Forelimb muscle (tissue), 1 donor: ENCODE measurements around the gene HORMAD1. TPM values are rescaled to one million over a fixed set of nuclear protein-coding genes. Genes with fewer than 3 reads are reported as not detected.
"Not testable (repeated sequence)": the region's sequence is repeated elsewhere in the genome, so short reads cannot be mapped to it uniquely, and the experiment has no call there.

Experiments
- DNase-seq: peaks from one replicate; pipeline ENCODE4 v3.0.0-alpha.2; 2013; ENCODE audit warnings: low read depth
- polyA plus RNA-seq: library from polyadenylated mRNA; unstranded; fragments of 120-200 nt; gene quantifications from one replicate; pipeline ENCODE4 v1.2.1, GENCODE V29; 2013; ENCODE audit not compliant: insufficient read length

The HORMAD1 gene, protein sequence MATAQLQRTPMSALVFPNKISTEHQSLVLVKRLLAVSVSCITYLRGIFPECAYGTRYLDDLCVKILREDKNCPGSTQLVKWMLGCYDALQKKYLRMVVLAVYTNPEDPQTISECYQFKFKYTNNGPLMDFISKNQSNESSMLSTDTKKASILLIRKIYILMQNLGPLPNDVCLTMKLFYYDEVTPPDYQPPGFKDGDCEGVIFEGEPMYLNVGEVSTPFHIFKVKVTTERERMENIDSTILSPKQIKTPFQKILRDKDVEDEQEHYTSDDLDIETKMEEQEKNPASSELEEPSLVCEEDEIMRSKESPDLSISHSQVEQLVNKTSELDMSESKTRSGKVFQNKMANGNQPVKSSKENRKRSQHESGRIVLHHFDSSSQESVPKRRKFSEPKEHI
- polyA plus RNA-seq = 0.11 TPM

GRCh38 chr1:150720703-150721102 lies at the start of gene HORMAD1:
TSS of gene HORMAD1 (minus strand) at chr1:150720895. CDS start at chr1:150719505, 1,390 bp downstream.
- no peak for DNase-seq

DNA sequence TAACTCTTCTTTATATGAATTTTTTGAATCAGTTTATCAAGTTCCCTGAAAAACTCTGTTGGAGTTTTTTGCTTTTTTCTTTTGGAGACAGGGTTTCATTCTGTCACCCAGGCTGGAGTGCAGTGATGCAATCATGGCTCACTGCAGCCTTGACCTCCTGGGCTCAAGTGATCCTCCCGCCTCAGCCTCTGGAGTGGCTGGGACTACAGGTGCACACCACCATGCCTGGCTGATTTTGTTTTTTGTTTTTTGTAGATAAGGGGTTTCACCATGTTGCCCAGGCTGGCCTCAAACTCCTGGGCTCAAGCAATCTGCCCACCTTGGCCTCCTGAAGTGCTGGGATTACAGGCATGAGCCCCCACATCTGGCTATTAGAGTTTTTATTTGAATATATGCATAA lies 47.0 kb upstream of the HORMAD1 start:
- DNase-seq = not testable (repeated sequence)

DNA sequence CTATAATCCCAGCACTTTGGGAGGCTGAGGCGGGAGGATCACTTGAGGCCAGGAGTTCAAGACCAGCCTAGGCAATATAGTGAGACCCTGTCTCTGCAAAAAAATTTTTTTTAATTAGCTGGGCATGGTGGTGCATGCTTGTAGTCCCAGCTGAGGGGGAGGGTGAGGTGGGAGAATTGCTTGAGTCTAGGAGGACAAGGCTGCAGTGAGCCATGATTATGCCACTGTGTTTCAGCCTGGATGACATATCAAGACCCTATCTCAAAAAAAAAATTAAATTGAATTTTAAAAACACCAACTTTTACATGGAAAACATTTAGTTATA lies 45.2 kb upstream of the HORMAD1 start:
- DNase-seq = not testable (repeated sequence)

GRCh38 chr1:150765296-150765976 lies 44.7 kb upstream of the HORMAD1 start, which contains the start of gene CTSS:
TSS of gene CTSS (minus strand) at chr1:150765778. CDS start at chr1:150764763, 1,015 bp downstream.
- DNase-seq = peak; percentile 25

- DNase-seq = no peak
These were observed 44.0 kb upstream of the HORMAD1 start for GRCh38 chr1:150764617-150765101.

GRCh38 chr1:150763018-150763417 lies 42.3 kb upstream of the HORMAD1 start:
- DNase-seq = no peak

GRCh38 chr1:150762552-150762951 lies 41.9 kb upstream of the HORMAD1 start:
- no peak for DNase-seq

- DNase-seq = no peak
These were observed 41.1 kb upstream of the HORMAD1 start for GRCh38 chr1:150761801-150762200.

GRCh38 chr1:150760013-150760412 lies 39.3 kb upstream of the HORMAD1 start:
- no peak for DNase-seq

- DNase-seq = no peak
These were observed 32.7 kb upstream of the HORMAD1 start for GRCh38 chr1:150753416-150753815.

DNA sequence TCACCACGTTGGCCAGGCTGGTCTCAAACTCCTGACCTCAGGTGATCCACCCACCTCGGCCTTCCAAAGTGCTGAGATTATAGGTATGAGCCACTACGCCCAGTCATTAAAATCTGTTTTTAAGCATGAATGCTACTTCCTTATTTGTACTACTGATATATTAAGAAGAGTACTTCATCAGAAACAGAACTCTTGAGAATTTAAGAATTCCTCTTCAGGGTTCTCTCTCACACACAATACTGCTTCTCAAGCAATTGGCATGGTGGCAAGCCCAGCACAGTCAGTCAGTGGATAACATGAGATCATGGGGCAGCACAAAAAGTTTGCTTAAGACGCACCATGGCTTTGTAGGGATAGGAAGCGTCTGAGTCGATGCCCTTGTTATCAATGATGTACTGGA lies 30.7 kb upstream of the HORMAD1 start:
- DNase-seq = no peak

DNA sequence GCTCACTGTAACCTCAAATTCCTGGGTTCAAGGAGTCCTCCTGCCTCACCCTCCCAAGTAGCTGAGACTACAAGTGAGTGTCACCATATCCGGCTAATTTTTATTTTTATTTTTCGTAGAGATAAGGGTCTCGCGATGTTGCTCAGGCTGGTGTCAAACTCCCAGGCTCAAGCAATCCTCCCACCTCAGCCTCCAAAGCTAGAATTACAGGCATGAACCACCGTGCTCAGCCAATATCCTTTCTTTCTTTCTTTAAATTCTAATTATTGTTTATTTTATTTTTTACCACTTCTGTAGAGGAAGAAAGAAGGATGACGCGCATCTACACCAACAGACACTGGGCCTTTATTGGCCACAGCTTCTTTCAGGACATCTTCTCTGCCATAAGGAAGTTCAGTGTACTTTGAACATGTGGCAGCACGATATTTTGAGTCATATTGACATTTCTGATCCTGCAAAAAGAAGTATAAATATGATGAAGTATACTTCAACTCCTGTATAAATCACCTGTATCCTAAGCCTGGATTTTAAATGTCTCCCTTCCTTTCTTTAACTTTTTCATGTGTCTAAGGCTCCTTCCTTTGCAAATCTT lies 29.1 kb upstream of the HORMAD1 start:
- DNase-seq = no peak

GRCh38 chr1:150748878-150749719 lies 28.4 kb upstream of the HORMAD1 start:
- DNase-seq = no peak

DNA sequence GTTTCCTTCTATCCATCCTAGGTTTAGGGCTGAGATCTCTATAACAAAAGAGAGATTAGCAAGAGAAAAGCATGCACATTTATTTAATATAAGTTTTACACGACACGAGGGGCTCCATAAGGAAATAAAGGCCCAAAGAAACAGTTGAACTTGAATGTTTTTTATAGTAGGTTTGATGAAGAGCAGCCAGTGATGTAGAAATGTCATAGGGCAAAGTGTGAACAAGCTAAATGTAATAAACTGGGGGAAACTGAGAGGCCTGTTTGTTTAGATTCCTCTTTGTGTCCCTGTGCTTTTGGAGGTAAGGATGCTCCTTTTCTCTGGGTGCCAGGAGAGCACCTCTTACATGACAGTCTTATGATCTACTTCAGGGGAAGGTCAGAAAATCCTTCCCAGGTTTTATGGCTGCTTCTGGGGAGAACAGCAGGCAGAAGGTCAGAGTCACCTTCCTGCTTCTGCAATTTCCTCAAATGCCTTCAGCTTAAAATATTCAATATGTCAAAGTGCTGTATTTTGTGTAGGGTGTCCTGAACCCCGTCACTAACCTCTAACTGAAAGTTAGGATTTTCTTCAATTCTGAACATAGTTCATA lies 9.5 kb upstream of the HORMAD1 start:
- no peak for DNase-seq

DNA sequence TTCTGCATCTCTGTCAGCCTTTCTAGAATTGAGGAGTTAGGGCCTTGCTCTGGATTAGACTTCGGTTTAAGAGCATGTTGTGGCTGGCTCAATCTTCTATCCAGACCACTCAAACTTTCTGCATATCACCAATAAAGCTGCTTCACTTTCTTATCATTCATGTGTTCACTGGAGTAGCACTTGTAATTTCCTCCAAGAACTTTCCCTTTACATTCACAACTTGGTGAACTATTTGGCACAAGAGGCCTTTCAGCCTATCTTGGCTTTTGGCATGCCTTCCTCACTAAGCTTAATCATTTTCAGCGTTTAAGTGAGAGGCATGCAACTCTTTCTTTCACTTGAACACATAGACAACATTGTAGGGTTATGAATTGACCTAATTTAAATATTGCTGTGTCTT lies 3.6 kb upstream of the HORMAD1 start:
- DNase-seq = no peak

DNA sequence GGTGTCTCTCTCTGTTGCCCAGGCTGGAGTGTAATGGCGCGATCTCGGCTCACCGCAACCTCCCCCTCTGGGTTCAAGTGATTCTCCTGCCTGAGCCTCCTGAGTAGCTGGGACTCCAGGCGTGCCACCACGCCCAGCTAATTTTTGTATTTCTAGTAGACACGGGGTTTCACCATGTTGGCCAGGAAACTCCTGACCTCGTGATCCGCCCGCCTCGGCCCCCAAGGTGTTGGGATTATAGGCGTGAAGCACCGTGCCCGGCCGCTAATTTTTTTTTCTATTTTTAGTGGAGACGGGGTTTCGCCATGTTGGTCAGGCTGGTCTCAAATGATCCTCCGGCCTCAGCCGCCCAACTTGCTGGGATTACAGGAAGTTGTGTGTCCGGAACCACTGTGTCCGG lies 597 bp downstream of the HORMAD1 start:
- DNase-seq = no peak

- DNase-seq = no peak
These were observed 2.3 kb downstream of the HORMAD1 start for GRCh38 chr1:150718225-150718891.

- DNase-seq = not testable (repeated sequence)
These were observed 11.7 kb downstream of the HORMAD1 start for GRCh38 chr1:150709031-150709430.

GRCh38 chr1:150708595-150708994 lies 12.1 kb downstream of the HORMAD1 start:
- DNase-seq = no peak

- DNase-seq = no peak
These were observed 14.6 kb downstream of the HORMAD1 start for GRCh38 chr1:150706091-150706490.

- DNase-seq = no peak
These were observed 17.3 kb downstream of the HORMAD1 start for GRCh38 chr1:150703427-150703826.
